Mucosa of descending colon (tissue), 3 donors: ENCODE results near the gene TBCE. TPM values are rescaled to one million over a fixed set of nuclear protein-coding genes. Genes with fewer than 3 reads are reported as not detected.

ENCODE experiments used
- ATAC-seq: fragments of 200-7000 bp; cut with Tn5 transposase; one replicate; pipeline ENCODE4 v1.9.1; 2020; ENCODE audit warnings: mild to moderate bottlenecking, moderate library complexity
- DNase-seq, 3 donors: peaks; one replicate each; pipeline ENCODE4 v3.0.0-alpha.2; 2020
- H3K36me3 ChIP-seq: fragments of 200-600 bp; one replicate; pipeline ENCODE4 v1.8.0; 2021; ENCODE audit warnings: low read depth, mild to moderate bottlenecking
- H3K4me1 ChIP-seq: fragments of 200-600 bp; one replicate; pipeline ENCODE4 v1.8.0; 2021; ENCODE audit warnings: low read depth, mild to moderate bottlenecking
- H3K4me3 ChIP-seq: fragments of 200-600 bp; one replicate; pipeline ENCODE4 v1.8.0; 2021; ENCODE audit warnings: mild to moderate bottlenecking
- H3K9me3 ChIP-seq: fragments of 200-600 bp; one replicate; pipeline ENCODE4 v1.8.0; 2021; ENCODE audit warnings: mild to moderate bottlenecking
- CTCF ChIP-seq: fragments of 200-600 bp; IDR thresholded peaks from one replicate; pipeline ENCODE4 v1.8.0; 2022; ENCODE audit warnings: antibody characterized with exemption, mild to moderate bottlenecking
- intact Hi-C, 2 donors: fragments of 100-400 bp; cut with DNase I in 1 of 2; cut with micrococcal nuclease in 1 of 2; formaldehyde crosslinking; loops; one replicate each; pipeline versions ENCODE4 v1.11.0 to v1.11.1; 2022; cut with DNase I, micrococcal nuclease
- long read RNA-seq, 2 donors: library from polyadenylated mRNA; unstranded; transcript quantifications; one replicate each; pipeline ENCODE4 v2.0.0, GENCODE V29; 2019 to 2021
- total RNA-seq, 3 donors: library from RNA; stranded (reverse); fragmentation: NEBNext Ultra II Directional in 2 of 3; extraction: Animal tissue kit (Norgen Biotek cat#: 25700) in 2 of 3; gene quantifications; one replicate each; pipeline versions ENCODE4 v1.2.1 to v1.2.4, GENCODE V29; 2021 to 2023
- donor health status: DM: no; HTN: no; CAD: no; lungs with moderate emphysema.
- donor health status: DM: no; HTN: no; CAD: no.
- donor health status: DM: no; HTN: yes; CAD: no.

Gene TBCE, protein sequence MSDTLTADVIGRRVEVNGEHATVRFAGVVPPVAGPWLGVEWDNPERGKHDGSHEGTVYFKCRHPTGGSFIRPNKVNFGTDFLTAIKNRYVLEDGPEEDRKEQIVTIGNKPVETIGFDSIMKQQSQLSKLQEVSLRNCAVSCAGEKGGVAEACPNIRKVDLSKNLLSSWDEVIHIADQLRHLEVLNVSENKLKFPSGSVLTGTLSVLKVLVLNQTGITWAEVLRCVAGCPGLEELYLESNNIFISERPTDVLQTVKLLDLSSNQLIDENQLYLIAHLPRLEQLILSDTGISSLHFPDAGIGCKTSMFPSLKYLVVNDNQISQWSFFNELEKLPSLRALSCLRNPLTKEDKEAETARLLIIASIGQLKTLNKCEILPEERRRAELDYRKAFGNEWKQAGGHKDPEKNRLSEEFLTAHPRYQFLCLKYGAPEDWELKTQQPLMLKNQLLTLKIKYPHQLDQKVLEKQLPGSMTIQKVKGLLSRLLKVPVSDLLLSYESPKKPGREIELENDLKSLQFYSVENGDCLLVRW
- 10 to 100 TPM; 21.1 to 25.5 (median 23.9) TPM for total RNA-seq
- long read RNA-seq, donor 1, full-length matches to known transcripts = 7 of 13 reads
- long read RNA-seq, donor 1, partial matches to known transcripts = 1 of 13 reads
- long read RNA-seq, donor 1, other reads (novel, unspliced or antisense) = 5 of 13 reads
- long read RNA-seq, donor 2, full-length matches to known transcripts = 6 of 7 reads
- long read RNA-seq, donor 2, partial matches to known transcripts = 0 of 7 reads
- long read RNA-seq, donor 2, other reads (novel, unspliced or antisense) = 1 of 7 reads

- Histone ChIP-seq H3K36me3 (no peaks in the 10 kb centered on the region), H3K4me1 (peaks cover 4% of the 10 kb centered on the region), H3K9me3 (no peaks in the 10 kb centered on the region), H3K4me3 (peak within 1 kb of the TSS; percentile 60)
- peak; percentile 97 to 99 (median 97) for DNase-seq
- TF ChIP-seq CTCF = peak; percentile 14
- ATAC-seq = peak; percentile 100
- intact Hi-C loops = no loop called here
These were observed at the start of gene TBCE for GRCh38 chr1:235367000-235367908. TBCE (plus strand) TSS chr1:235367427; CDS start chr1:235380050, 12,623 bp downstream.

GRCh38 chr1:235319255-235319654, 48.0 kb upstream of the TBCE start:
- Histone ChIP-seq H3K4me3 (no peak overlapping the region), H3K9me3 (no peaks in the 10 kb centered on the region), H3K36me3 (no peaks in the 10 kb centered on the region), H3K4me1 (peaks cover 9% of the 10 kb centered on the region)
- no peak for TF ChIP-seq CTCF
- intact Hi-C loops = loop anchor here in 1 of 2 donors (10.0 kb wide), 1 partner anchor 64 kb away; no protein-coding TSS in a partner anchor
- no peak for DNase-seq
- ATAC-seq = no peak

DNA sequence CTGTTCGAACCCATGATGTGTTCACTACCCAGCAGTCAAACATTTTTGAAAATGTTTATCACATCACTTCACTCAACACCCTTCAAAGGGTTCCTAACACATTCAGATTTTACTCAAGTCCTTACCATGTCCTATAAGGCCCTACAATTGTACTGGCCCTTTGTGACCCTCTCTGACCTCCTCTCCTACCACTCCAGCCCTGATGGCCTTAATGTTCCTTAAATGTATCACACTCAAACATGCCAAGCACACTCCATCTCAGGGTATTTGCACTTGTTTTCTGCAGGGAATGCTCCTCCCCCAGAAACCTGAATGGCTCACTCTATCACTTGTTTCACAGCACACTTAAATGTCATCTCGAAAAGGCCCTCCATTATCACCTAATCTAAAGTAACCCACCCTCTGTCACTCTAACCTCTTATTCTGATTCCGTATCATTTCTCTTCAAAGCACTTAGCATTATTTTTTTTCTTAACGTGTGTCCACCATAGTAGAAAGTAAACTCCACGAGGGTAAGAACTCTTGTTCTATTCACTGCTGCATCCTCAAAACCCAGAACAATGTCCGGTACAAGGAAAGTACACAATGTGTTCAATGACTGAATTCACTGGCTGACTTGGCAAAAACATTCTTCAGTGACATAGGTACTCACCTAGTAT, 46.6 kb upstream of the TBCE start:
- H3K4me1 ChIP-seq = peaks cover 19% of the 10 kb centered on the region
- ATAC-seq = no peak
- intact Hi-C loops = no loop called here

DNA sequence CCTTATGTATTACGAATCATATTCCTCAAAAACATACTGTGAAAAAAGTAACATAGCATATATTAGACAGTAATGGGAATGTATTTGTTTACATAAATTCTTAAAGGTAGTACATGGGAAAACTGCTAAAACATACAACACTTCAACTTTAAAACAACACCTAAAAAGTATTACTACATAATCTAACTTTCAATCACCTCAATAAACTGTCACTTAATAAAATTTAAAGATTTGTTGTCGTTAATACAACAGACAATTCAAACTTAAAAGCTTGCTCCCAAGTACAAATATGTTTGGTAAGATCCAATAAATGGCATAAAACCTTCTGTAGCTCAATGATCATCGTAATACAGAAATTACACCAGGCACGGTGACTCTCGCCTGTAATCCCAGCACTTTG, 42.9 kb upstream of the TBCE start:
- no peak for TF ChIP-seq CTCF
- Histone ChIP-seq H3K9me3 (no peaks in the 10 kb centered on the region), H3K36me3 (no peaks in the 10 kb centered on the region), H3K4me1 (peaks cover 27% of the 10 kb centered on the region), H3K4me3 (no peak overlapping the region)
- DNase-seq (no peak), ATAC-seq (no peak)
- intact Hi-C loops = no loop called here

More for the DNA sequence above, 46.6 kb upstream of the TBCE start:
- H3K36me3 ChIP-seq = no peaks in the 10 kb centered on the region
- no peak for DNase-seq
- no peak for TF ChIP-seq CTCF
- H3K9me3 ChIP-seq = no peaks in the 10 kb centered on the region
- H3K4me3 ChIP-seq = no peak overlapping the region

- TF ChIP-seq CTCF = no peak
- DNase-seq (no peak), ATAC-seq (no peak)
- Histone ChIP-seq H3K4me3 (no peak overlapping the region), H3K4me1 (peaks cover 32% of the 10 kb centered on the region), H3K36me3 (no peaks in the 10 kb centered on the region), H3K9me3 (no peaks in the 10 kb centered on the region)
- intact Hi-C loops = no loop called here
These were observed 42.1 kb upstream of the TBCE start for GRCh38 chr1:235325139-235325538.
